AG10803 (cell line): ENCODE results near the gene SLC17A2.

Experiments used
- DNase-seq: peaks from one replicate; pipeline ENCODE4 v3.0.0; 2010; ENCODE audit warnings: low read depth
- H3K4me3 ChIP-seq: 2 replicates; pipeline ENCODE4 v1.5.1; 2011; ENCODE audit warnings: mild to moderate bottlenecking, low read length, control low read depth
- TF ChIP-seq, protein P1 (sequence below): conservative IDR thresholded peaks from 2 replicates; pipeline ENCODE4 v1.5.1; 2011; ENCODE audit warnings: mild to moderate bottlenecking, low read length, control low read depth, inconsistent platforms

SLC17A2 gene

DNA sequence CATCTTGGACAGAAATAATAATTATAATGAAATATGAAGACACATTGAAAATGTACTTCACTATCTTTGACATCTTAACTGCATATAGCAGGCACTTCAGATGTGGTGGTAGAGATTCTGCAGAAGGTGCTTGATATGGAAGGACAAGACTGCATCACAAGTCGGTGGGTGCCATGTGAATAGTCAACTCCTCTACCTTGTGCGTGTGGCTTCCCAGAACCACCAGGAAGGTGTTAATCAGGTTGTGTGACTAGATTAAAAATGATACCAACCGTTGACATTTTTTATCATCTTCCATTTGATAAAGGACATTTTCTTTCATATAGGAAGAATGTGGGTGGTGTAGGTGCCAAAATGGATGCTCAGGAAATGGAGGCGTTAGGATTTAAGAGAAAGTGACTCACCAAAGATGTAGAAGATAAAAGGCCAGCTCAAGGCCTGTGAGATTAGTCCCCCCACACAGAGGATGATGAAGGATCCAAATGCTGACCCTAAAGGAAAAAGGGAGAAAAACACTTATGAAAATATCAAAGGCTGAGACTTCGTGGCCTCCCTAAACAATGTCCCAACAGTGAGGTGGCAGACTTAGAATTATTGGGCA is 12.3 kb downstream of the SLC17A2 start:
- TF ChIP-seq, protein P1, sequence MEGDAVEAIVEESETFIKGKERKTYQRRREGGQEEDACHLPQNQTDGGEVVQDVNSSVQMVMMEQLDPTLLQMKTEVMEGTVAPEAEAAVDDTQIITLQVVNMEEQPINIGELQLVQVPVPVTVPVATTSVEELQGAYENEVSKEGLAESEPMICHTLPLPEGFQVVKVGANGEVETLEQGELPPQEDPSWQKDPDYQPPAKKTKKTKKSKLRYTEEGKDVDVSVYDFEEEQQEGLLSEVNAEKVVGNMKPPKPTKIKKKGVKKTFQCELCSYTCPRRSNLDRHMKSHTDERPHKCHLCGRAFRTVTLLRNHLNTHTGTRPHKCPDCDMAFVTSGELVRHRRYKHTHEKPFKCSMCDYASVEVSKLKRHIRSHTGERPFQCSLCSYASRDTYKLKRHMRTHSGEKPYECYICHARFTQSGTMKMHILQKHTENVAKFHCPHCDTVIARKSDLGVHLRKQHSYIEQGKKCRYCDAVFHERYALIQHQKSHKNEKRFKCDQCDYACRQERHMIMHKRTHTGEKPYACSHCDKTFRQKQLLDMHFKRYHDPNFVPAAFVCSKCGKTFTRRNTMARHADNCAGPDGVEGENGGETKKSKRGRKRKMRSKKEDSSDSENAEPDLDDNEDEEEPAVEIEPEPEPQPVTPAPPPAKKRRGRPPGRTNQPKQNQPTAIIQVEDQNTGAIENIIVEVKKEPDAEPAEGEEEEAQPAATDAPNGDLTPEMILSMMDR: no peak
- H3K4me3 ChIP-seq: no peak overlapping the region
- no peak for DNase-seq

DNA sequence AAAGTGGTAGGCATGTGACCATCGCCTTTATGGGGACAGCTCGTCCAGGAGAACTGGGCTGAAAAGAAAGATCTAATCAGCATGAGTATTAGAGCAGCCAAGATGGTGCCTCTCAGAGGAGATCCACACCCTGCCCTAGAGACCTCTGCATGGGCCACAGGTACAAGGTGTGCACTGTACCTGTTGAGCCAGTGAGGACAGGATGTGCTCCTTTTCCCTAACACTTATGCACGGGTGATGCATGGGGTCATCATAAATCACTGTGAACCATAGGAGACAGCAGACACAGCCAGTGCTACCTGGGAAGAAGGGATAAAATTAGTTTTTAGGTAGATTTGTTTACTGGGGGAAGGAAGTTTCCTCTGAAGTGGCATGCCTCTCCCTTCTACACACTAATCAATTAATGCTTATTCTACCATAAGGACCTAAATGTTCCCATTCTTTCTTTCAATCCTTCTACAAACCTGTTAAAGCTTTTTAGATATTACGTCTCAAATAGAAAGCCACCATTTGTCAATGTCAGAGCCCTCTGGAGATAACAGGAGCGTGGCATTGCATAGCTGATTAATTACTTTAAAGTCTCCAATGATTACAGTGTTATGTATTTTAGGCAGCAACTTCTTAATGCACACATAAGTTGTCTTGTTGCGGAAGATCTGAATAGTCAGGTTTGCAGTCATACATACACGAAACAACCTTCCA is 13.6 kb downstream of the SLC17A2 start:
- no peak overlapping the region for H3K4me3 ChIP-seq
- TF ChIP-seq, protein P1: no peak
- DNase-seq: no peak

DNA sequence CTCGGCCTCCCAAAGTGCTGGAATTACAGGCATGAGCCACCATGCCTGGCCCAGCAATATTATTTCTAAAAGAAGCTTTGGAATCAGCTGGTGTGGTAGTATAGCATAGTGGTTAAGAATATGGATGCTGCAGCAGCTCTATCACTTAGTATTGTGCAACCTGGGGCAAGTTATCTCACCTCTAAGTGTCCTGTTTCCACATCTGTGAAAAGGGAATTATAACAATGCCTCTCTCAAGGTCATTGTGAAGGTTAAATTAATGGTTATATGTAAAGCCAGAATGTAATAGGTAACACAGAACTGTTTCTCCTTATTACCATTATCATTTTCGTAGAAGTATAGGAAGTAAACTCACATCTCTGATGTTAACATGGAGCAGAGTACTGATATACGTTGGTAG is 14.2 kb downstream of the SLC17A2 start:
- TF ChIP-seq, protein P1: no peak
- H3K4me3 ChIP-seq: no peak overlapping the region
- no peak for DNase-seq

DNA sequence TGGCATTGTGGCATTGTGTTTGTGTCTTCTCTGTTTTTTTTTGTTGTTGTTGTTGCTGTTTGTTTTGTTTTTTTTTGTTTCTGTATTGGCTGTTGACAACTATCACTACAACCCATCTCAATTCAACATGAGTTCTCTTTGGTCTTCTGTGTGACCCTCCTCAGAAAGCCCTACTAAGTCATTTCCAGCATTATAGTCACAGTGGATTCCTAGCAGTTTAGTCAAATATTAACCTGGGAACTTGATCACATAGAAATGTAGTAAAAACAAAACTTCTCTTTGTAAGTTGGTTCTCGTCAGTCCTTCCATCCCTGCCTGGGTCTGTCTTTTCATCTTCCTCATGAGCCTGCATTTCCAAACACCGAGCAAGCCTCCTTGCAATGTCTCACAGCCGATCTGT is 16.8 kb downstream of the SLC17A2 start:
- DNase-seq: no peak
- H3K4me3 ChIP-seq: no peak overlapping the region
- TF ChIP-seq, protein P1: no peak

DNA sequence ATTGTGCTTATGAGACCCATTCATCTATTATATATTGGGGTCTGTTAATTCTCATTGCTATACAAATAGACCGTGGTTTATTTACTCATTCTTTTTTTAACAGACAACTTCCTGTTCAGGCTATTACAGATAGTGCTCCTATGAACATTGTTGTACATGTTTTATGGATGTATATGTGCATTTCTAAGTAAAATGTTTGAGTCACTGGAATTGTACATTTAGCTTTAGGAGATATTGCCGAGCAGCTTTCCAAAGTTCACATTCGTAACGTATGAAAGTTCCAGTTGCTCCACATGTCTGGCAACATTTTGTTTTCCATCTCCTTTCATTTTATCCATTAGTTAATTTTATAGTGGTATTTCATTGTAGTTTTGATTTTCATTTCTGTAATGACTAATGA is 19.1 kb downstream of the SLC17A2 start:
- H3K4me3 ChIP-seq: no peak overlapping the region
- TF ChIP-seq, protein P1: no peak
- DNase-seq: no peak

DNA sequence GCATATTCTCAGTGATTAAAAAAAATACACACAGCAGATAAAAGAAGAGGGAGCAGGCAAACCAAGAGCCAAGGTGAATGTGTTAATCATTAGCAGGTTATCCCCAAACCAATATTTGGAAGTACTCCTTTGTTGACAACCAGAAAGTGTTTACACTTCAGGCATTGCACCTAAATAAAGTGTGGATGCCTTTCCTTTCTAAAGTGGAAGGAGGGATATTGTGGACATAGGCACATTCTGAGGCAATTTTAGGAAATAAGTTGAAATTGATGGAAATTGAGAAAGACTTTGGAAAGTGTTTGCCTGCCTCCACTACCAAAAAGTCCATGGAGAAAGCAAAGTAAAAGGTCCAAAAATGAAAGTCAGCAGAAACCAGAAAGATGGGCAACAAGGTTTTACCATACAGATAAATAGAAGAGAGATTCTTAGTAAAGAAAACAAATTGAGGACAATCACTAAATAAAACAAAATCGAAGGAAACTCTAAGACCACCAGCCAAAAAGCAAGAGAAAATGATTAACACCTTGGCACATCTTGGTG is 22.9 kb downstream of the SLC17A2 start:
- H3K4me3 ChIP-seq: no peak overlapping the region
- TF ChIP-seq, protein P1: no peak
- DNase-seq: no peak
